ENCODE measurements around the gene PIP4K2A.

PIP4K2A gene

DNA sequence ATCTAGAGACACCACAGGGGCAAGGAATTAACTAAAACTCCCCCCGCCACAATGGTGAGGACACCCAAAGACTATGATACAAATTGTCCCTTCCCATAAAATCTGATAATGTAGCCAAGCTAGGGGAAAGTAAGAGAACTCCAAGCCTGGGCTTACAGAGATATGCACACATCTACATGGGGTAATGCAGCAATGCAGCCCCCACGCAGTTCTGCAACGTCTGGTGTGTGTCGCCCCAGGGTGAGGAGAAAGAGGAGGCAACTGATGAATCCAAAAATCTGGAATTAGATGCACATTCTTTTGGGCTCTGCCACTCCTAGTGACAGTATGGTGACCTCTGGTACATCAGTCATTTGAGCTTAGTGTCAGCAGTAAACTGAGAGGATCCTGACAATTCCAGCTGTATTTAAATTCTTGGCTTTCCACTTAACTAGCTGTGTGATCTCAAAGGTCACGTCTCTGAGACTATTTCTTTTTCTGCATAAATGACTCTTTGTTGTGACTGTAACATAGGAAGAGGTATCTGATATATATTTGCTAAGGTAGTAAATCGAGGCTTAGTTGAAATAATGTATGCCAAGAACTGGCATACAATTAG, 51.5 kb downstream of the PIP4K2A start:
- no peak for DNase-seq

DNA sequence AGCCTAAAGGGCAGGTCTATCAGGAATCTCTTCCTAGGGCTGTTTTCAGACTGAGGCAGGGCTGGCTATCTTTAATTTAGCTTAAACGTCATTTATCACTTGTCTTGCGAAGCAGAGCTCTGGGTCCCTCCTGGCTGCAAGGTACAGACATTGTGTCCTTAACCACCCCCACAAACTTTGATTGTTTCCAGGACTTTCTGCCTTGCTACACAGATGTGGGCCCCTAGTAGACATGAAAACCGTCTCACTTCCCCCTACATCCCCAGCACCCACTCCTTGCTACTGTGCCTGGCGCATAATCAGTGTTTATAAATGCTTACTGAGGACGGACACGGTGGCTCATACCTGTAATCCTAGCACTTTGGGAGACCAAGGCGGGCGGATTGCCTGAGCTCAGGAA, 54.5 kb downstream of the PIP4K2A start:
- no peak for DNase-seq

DNA sequence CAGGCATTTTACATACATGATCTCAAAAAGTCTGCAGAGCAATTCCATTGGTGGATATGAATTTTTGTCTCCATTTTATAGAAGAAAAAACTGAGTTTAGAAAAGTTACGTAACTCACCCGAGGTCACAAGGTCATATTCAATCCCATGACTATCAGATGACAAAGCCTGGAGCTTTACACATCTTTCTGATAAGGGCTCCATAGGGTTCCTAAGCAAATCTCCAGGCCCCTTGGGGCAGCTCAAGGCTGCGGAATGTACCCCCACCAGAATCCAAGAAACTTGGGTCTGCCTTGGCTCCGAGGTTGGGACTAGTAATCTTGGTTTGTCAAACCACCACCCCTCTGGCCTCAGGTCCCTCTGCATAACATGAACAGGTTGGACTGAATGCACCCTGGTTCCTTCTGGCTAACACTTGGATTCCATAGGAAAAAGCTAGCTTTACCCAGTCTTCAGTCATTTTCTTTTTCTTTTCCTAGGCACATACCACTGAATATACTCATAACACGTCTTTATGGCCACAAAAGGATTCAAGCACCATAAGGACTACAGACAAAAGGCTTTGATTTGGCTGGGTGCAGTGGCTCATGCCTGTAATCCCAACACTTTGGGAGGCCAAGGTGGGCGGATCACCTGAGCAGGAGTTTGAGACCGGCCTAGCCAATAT, 55.5 kb downstream of the PIP4K2A start:
- no peak for DNase-seq

DNA sequence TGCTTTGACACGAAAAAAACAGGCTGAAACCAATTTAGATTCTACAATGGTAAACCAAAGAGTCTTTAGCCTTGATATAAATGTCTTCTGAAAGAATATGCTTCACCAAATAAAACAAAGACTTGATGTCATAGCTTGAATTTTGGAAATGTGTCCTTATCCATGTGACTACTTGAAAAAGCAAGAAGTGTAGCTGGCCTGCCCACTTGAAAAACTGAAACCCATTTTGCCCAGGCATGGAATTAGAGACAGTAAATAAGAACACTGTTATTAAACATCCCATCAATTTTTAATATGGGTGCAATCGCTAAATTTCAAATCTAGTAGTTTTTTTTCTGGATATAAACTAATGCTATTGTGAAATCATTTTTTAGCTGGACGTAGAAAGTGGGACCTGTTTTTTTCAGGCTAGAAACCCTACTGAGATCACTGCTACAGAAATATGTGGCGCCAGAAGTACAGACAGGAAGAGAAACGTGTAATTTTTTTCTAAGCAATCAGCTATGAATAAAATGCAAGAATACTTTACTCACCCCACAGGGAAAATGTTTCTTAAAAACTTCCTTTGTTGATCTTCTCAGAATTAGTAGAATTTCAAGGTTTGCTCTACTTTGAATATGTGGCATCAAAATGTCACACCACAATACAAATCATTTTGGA, 56.7 kb downstream of the PIP4K2A start:
- DNase-seq = no peak

DNA sequence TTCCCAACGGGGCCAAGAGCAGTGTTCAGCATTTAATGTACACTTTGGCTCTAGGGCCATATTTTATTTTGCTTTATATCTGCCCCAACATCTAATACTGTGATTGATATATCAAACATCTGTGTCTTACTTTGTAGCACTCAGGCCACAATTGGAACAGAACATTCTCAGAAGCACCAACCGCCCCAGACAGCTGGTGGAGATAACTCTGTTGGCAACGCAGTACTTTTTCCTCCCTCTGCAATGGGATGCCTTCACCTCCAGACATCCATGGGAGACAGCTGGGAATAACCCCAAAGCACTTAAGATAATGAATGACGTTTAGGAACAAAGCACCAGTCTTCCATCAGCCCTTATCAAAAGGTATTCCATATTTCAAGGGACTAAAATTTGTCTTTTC, 57.4 kb downstream of the PIP4K2A start:
- DNase-seq = no peak

DNA sequence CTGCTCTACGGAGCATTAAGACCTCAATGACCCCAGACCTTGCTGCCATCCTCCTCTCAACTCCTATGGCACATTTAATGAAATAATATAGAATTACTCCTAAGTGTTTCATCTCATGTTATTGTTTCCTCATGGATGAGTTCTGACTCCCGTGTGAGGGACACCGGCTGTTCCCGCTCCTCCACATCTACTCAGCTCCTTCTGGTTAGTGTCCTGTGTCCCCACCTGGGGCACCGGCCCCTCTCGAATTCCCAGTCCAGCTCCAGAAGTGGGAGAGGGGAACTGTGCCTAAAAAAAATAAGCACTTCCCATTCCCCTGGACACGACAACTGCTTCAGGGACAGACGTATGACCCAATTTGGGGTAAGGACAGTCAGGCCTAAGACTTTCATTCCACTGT, 58.3 kb downstream of the PIP4K2A start:
- DNase-seq = no peak

DNA sequence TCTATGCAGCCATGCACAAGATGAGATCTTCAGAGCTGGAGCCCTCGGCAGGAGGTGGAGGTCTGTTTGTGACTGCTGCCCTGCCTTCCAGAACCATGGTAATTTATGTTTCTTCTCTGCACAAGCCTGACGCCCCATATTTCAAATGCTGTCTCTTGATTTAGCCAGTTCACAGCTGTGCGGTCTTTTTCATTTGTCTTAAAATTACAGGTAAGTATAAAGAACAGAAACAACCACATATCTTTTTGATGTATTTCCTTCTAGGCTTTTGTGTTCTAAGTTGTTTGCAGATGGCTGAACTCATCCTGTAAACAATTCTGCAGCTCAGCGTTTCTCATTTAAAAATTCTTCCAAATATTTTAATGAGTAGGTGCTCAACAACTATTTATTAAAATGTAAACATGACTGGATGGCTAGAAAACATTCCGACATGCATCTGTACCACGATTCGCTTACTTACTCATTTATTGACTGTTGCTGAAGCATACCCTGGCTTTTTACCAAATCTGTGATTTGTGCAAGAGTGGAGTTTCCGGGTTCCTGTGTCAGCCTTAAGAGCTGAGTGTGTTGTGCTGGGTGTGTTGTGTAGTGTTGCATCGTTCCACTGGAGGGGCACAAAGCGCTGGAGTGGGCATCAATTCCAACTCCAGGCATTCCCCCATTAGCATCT, 58.9 kb downstream of the PIP4K2A start:
- no peak for DNase-seq

DNA sequence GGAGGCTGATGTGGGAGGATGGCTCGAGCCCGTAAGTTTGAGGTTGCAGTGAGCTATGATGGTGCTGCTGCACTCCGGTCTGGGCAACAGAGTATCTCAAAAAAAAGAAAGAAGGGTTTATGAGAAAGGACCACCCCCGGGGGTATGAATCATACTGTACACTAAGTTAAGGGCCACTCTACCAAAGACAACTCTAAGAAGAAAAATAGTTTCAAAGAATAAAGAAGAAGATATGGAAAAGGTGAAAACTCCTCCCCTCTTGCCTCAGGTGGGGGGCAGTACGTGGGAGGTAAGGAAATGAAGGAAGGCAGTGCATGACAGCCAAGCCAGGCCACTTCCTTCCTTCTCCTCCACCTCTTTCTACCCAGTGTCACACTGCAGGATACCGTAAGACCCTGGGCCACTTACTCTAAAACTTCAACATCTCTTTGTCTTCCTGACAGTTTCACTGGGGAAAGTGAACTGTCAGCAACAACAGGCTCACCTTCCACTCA, 61.3 kb downstream of the PIP4K2A start:
- DNase-seq = no peak

DNA sequence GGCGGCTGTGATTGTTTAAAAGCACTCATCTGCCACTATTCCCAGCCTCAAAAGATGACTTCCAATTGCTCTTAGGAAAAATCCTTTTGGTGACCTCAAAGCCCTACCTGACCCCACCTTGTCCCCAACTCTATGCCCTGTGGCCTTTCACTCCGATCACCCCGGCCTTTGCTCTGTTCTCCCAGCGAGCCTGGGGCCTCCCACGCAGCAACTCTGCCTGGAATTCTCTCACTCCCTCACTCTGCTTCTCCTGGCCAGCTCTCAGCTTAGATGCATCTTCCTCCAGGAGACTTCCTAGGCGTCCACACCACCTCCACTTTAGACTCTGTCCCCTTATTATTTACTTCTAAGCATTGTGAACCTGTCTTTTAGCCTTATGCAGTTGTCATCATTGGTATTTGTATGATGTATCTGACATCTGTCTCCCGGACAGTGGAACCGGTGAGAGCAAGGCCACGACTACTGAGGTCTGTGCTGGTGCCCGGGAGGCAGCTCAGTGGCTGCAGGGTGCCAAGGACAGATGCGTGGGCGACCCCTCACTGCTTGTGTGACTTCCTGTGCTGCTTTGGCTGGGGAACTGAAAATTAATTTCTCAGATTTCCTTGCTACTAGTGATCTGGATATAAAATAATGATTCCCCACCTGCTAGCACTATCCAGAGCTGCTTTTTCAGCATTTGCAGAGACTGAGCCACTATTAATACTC, 63.0 kb downstream of the PIP4K2A start:
- DNase-seq = no peak

DNA sequence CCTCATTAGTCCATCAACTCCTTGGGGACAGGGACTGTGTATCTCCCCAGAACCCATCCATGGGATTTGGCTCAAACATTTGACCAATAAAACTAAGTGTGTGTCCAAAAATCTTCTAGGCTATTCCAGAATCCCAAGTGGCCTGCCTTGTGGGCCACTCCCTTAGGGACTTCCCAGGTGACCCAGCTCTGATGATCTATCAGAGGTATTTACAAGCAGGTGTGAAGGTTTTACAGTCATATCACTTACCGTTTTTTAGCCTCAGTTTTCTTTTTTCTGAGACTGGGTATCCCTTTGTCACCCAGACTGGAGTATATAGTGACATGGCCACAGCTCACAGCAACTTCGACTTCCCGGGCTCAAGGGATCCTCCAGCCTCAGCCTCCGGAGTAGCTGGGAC, 64.4 kb downstream of the PIP4K2A start:
- no peak for DNase-seq

DNA sequence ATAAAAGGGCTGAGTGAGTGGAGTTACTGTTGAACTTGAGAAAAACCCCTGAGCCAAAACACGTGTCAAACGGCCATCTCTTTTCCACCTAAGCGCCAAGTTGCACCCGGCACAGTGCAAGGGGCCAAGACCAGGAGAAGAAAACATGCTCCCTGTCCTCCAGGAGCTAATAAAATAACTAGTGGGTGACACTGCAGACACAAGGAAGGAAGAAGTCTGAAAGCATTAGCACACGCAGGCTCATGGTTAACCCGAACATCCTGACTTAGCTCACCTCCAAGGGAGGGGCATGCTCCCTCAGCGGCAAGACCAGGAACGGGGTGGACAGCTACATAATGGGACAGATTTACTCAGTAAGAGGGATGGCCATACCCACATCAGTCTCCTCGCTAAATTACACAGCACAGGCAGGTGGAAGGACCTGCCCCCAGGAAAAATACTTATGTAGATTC, 65.0 kb downstream of the PIP4K2A start:
- DNase-seq = no peak

DNA sequence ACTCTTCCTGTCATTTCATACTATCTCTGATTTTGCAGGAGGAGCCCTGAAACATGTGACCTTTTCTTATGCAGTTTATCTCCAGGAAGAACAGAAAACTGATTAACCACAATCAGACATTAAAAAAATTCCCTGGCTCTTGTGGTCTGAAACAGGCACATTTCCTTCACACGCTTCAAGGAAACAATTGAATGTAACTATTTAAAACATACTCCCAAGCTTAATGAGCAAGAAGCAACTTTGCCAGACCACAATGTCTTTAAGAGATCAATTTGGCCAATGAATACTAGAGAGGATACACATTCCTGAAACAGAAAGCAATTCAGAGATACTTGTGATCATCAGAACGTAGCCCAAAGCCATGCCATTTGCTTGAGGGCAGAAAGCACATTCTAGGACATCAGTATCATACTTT, 65.8 kb downstream of the PIP4K2A start:
- no peak for DNase-seq

DNA sequence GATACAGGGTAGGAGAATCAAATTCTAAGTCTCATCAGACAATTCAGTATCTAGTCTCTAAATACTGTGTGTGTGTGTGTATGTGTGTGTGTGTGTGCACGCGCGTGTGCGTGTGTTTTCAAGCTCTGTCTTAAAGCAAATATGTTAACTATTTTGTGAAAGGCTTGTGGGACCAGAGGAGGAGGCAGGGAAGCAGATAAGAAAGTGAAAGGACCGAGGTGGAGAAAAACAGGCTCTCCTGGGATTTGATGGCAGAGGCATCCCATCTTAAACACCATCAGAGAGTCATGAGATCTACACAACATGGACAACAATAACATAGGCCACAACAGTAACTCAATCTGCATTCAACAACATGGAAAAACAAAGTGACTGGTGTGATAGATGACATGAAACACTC, 67.1 kb downstream of the PIP4K2A start:
- DNase-seq = no peak

DNA sequence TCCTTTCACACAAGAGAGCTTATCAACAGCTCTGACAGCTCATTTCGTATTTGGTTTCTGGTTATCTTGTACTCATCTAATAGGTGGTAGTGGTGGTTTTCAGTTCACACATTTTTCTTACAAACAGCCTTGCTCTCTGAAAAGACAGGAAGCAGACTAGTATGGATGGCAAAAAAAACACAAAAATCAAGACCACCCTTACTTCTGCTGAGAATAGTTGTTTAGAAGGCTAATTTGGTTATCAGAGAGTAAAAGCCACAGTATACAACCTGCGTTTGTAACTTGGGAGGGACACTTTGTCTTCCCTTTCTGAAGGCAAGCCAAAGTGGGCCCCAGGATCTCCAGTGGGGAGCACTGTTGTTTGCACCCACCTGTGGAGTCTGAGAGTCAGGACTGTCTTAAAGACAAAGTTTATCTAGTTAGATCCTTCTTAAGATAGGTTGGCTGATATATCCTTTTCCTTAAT, 68.0 kb downstream of the PIP4K2A start:
- DNase-seq = no peak

DNA sequence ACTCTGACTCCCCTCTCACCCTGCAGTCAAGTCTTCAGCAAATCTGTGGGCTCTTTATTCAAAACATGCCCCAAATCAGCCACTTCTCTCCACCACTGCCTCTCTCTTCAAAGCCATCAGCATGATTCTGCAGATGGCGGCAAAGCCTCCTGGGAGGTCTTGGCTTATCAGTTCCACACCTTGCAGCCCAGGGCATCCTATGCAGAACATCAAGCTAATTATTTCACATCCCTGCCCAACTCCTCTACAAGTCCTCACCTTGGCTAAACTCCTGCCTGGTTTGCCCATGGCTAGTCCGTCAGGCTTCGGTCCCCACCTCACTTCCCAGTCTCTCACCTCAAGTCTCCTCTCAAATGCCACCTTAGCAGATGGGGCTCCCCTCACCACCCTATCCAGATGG, 70.2 kb downstream of the PIP4K2A start:
- no peak for DNase-seq

DNA sequence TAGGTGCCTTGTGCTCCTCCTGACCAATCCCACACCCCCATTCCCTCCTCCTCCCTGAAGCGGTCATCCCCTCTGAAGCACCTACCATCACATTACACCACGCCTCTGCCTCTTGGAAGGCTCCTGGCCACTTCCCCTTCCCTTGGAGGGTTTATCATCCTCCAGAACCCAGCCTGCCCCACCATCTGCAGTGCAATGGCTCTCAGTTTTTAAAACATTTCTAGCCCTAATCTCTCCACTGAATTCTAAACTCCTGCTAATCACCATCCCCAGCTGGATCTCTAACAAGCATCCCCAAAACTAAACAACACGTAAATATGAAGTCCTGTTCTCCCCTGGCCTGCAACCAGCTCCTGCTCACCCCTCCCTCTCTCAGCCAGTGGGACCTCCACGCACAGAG, 70.6 kb downstream of the PIP4K2A start:
- DNase-seq = no peak

DNA sequence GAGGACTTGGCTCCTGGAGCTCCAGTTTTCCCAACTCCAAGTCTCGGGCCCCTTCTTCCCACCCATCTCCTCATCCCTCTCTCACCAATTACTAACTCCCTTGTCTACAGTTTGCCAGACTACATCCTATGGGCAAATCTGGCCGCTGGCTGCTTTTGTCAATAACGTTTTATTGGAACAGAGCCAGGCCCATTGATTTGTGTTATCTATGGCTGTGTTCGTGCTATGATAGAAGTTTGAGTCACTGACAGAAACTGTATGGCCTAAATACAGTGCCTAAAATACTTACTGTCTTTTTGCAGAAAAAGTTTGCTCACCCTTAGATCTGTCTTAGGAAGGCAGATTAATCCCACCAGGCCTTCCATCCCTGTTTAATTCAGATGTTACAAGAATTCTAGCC, 71.3 kb downstream of the PIP4K2A start:
- no peak for DNase-seq

DNA sequence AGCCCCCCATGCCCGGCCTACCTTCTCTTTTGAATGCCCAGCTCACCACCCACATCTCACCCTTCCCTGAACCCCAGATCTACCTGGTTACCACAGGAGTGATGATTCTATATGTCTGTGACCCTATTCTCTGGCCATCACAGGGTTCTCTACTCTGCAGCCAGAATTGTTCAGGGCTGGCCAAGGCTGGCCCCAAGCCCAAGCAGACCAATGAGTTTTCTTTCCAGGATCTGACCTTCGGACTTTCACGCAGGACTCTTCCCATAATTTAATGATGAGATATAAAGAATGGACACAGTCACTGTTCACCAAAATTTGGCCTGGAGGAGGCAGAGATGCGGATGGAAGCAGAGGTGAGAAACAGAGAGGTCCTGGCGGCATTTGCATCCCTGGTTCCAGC, 72.6 kb downstream of the PIP4K2A start:
- DNase-seq = no peak

DNA sequence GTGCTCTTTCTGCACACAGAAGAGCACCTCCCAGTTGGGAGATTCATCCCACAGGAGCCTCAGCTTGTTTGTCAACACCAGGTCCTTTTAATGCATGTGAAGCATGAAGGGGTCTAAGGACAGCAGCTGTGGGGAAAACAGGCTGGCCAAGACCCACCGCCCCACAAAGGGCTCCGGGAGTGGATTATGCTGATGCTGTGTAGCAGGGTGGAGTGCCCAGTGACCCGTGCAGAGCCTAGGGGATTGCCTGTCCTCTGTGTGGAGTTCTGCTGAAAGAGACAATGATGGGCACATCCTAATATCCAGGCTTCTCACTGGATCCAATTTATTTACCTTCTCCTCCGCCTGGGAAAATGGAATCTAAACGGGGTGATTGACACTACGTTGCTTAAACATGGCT, 74.0 kb downstream of the PIP4K2A start:
- DNase-seq = no peak

DNA sequence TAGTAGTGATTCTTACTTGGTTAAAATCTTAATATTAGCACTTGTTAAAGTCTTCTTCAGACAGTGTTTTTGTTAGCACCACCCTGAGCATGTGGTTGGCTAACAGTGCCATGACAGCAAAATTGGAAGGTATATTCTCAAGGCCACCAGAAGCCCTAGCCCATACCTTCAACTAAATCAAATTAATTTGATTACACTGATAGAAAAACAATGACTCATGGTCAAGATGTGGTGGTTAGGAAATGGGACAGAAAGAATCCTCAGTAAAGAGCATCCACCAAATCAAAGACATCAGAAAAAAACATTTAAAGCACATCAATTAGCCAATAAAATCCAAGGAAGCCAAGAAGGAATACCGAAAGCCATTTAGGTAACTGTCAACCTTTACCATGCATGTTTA, 75.5 kb downstream of the PIP4K2A start:
- no peak for DNase-seq

DNA sequence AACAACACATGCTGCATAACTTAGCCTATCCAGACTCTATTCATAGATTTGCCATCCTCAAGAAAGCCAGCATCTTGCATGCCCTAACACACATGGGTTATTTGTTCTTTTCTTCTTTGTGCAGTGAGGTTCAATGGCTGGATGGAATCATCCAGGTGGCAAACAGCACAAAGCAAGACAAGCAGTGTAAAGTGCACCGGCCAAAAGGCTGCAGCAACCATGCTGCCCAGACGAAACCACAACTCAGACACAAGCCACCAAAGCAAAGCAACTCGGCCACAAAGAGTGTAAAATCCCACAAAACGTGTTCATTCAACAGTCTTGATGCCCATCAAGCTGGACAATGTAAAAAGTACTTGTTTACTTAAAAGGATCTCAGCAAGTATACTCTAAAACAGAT, 76.9 kb downstream of the PIP4K2A start:
- no peak for DNase-seq

DNA sequence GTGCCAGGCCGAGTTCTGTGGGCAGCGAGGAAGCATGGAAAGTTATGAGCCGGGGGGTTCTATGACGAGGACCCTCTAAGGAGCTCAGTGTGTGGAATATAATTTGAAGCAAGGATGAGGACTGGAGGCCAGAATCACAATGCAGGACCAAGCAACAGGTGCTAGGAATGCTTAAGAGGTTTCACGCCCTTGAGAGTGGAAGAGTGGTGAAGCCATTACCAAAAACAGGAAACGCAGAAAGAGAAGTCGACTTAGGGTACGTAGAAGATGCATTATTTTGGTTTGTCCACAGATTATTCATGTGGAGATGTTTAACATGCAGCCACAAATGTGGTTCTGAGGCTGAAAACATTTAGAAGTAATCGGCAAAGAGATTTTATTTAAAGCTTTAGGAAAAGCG, 78.7 kb downstream of the PIP4K2A start:
- DNase-seq = no peak
